Measurements from ENCODE around the gene MAMDC4.

MAMDC4 gene

GRCh38 chr9:136896027-136896426 is 43.9 kb downstream of the MAMDC4 start:
- DNase-seq, result no peak

DNA sequence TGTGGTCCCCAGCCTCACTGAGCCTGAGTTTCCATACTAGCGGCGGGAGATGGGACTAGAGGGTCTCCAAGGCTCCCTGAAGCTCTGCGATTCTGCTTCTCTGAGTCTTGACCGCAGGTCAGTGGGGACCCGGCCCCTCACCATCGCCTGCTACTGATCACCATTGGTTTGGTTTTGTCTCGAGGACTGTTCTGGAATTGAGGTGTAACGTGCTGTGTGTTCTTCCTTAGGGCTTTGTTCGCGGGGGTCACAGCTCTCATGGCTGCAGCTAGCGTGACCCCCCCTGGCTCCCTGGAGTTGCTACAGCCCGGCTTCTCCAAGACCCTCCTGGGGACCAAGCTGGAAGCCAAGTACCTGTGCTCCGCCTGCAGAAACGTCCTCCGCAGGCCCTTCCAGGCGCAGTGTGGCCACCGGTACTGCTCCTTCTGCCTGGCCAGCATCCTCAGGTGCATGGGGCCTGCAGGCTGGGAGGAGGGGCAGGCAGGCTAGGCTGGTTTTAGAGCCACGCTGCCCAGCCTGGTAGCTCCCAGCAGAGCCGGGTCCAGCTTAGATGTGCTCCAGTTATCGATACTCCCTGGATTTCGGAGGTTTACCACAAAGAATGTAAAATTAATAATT is 46.4 kb downstream of the MAMDC4 start:
- DNase-seq, result no peak

DNA sequence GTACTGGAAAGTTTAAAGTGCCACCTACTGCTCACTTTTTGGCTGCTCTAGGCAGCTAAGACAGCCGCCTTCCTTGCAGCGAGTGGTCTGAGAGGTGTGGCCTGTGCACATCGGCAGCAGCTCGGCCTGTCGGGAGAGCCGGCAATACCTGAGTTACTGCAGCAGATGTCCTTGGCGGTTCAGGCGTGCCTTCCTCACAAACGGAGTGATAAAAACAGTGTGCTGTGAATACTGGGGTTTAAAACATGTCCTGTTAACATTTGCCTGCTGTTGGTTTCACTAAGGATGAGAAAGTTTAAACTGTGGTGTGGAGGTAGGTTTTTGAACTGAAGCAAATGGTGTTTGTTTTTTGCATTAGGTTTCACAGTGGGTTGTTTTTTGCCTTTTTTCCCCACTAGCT is 47.0 kb downstream of the MAMDC4 start:
- DNase-seq, result no peak

DNA sequence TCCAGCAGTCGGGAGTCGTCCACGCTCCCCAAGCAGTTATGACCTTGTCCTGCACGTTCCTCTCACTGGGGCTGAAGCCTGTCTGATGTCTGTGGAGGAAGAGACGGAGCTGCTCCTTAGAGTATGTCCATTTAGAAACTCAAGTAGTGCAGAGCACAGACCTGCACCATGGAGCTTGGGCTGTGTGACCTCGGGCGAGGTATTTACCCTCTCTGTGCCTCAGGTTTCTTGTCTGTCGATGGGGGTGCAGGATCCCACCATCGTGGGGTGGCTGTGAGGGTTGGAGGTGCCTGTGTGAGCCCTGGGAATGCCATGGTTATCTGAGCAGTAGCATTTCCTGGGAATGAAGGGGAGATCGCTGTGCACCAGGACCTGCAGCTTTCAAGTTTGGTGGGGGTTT is 48.4 kb downstream of the MAMDC4 start:
- DNase-seq, result no peak

DNA sequence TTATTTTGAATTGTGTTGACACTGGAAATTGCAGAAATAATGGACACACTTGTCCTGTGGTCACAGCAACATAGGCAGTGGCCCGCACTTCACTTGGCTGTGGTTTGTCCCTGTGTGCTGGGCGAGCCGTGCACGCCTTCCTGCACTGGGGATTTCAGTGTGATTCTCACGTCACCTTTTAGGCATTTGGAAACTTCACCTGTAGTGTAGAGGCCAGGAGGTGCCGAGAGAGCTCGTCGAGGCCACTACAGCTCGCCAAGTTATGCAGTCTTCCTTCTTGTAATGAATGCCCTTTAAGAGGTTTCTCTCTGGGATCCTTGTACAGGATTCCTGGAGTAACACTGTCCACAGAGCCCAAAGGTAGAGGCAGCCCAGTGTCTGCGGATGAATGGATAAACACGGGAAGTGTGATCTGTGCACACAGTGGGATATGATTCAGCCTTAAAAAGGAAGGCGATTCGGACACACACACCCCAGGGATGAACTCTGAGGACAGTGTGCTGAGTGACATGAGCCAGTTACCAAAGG is 48.9 kb downstream of the MAMDC4 start:
- no peak for DNase-seq

GRCh38 chr9:136901516-136902258 is 49.5 kb downstream of the MAMDC4 start:
- DNase-seq, result peak; percentile 41

DNA sequence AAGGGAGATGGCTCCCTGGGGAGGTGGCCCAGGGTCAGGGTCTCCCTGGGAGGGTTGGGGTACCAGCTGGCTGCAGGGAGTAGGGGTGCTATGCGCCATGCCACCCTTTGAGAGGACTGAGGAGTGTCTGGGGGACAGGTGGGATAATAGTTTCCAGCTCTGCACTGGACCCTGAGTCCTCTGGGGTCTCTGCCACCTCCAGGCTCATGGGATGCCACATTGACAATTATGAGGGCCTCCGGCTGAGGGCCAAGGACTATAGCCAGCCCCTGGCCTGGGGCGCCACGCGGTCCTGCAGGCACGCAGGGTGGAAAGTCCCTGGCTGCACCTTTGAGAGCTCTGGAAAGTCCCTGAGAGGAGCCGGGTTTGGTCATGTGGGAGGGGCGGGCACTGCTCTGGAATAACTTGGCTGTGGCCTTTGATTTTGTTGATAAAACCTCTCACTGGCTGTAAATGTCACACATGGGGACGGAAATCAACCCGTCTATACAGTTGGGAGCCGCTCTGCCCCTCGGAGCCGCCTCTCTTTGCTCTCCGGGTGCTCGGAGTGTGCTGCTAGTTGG is 50.2 kb downstream of the MAMDC4 start:
- peak; percentile 58 for DNase-seq

GRCh38 chr9:136903041-136903554 is 51.0 kb downstream of the MAMDC4 start:
- no peak for DNase-seq

DNA sequence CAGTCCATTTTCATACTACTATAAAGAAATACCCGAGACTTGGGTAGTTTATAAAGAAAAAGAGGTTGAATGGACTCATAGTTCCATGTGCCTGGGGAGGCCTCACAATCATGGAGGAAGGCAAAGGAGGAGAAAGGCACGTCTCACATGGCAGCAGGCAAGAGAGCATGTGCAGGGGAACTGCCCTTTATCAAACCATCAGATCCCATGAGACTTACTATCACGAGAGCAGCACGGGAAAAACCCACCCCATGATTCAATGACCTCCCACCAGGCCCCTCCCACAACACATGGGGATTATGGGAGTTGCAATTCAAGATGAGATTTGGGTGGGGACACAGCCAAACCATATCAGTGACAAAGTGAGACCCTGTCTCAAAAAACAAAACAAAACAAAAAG is 54.1 kb downstream of the MAMDC4 start:
- DNase-seq, result no peak

DNA sequence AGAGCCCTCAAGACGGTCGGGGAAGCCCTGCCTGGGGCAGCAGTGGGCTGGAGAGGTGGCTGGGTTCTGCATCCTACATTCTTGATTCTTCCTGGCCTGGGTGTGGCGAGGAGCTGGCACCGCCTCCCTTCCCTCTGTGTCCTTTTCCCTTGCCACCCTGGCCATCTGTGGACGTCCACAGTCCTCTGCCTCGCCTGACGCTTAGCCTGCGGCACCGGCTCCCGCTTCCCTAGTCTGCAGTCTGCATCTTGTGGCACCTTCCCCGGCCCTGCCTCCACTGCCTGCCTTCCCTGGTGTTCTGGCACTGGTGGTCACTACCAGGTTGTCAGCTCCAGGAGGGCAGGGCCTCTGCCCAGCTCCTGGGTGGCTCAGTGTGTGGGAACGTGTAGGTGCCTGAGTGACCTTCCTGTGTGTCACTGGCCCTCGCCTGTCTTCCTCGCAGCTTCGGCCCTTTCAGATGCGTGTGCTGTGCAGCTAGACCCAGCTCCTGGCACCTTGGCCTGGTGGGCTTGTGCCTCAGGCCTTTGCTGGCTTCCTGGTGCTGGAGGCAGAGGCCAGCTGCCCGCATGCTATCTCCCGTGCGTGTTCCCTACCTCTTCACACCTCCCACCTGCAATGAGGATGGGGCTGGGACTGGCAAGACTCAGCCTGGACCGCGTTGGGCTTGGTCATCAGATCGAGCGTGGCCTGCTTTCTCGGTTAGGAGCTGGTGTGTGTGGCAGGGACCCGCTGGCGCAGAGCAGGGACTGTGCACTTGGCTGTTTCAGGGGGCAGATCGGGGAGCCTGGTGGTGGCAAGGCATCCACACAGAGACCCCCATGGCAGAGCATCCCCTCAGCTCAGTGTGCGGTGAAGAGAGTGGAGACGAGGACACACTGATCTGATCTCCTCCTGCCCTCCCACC is 55.1 kb downstream of the MAMDC4 start:
- no peak for DNase-seq

All from activated gamma-delta T cell treated with Interleukin-2 at 50 U/mL for 16 hours (primary cell).